Stimulated activated CD8-positive, alpha-beta memory T cell treated with anti-CD3 and anti-CD28 coated beads, Interleukin-4, amount 100 ng/mL, for 4 hours (primary cell): ENCODE results near the gene PLEKHG4B.

Experiments used
- DNase-seq, 2 donors: peaks; one replicate each; pipeline ENCODE4 v3.0.0-alpha.2; 2020; ENCODE audit warnings: low read depth in 2 of 2, low spot score in 1 of 2

PLEKHG4B gene

DNA sequence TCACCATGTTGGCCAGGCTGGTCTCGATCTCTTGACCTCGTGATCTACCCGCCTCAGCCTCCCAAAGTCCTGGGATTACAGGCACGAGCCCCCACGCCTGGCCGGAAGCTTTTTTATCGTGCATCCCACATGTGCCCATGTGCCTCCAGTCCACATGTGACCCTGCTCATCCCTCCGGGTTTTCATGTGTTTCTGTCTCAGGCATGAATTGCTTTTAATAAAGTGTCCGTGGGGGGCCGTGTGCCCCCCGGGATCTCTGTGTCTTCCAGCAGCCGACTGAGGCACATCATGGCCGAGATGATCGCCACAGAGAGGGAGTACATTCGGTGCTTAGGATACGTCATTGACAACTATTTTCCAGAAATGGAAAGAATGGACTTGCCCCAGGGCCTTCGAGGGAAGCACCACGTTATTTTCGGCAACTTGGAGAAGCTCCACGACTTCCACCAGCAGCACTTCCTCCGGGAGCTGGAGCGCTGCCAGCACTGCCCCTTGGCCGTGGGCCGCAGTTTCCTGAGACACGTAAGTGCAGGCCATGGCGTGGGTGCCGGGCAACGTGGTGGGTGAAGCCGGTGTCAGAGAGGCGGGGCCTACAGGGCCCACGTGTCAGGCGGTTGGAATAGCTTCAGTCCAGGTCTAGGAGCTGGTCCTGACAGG lies 77.2 kb downstream of the PLEKHG4B start:
- no peak for DNase-seq

DNA sequence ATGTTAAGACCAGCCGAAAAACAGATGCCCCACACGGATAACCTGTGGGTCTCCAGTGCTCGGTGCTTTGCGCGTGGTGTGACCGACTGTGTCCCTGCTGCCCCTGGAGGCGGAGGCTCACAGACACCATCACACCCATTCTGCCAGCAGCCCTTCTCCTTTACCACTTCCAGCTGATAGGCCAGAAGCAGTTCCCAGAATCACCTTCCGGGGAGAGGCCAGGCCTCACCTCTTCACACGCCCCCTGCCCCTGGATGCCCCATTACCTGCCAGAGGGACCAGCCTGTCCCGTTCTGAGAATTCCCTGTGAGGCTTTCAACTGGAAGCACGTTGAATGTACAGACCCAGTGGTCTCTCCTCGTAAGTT lies 77.7 kb downstream of the PLEKHG4B start:
- no peak for DNase-seq

GRCh38 chr5:170971-171800 lies 79.2 kb downstream of the PLEKHG4B start:
- no peak for DNase-seq

DNA sequence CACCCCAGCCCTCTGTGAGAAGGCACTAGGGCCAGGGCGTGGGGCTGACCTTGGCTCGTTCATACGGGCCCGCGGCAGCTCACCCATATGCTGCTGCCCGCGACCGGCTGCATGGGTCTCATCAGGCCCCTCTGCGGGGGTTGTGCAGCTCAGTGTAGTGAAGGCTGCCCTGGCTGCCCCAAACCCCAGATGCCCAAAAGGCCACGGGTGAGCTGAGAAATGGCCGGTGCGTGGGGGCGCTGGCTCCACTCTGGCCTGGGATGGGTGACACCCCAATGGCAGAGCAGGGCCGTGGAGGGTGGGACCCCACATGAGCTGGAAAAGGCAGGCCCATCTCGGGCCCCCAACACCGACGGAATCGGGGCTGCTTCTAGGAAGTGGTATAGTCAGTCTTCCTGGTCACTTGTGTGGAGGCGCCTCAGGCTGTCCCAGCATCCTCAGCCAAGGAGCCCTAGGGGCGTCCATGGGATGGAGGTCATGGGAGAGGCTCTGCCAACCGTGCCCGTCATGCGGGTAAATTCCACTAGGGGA lies 79.9 kb downstream of the PLEKHG4B start:
- DNase-seq: no peak

- no peak for DNase-seq
Measured at GRCh38 chr5:172421-172820, 80.5 kb downstream of the PLEKHG4B start.

DNA sequence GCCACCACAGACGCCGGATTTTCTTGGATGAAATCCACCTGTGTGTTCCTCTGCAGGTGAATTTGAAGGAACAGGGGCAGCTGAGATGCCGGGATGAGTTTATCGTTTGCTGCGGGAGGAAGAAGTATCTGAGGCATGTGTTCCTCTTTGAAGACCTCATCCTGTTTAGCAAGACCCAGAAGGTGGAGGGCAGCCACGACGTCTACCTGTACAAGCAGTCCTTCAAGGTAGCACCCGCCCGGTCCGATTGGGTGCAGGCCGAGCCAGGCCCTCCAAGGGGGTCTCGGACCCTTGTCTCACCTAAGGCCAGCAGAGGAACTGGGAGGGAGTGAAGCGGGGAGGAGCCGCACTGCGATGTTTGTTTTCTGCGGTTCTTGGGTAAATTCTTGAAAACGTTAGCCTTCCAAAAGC lies 80.9 kb downstream of the PLEKHG4B start:
- DNase-seq: no peak

GRCh38 chr5:173392-174290 lies 81.7 kb downstream of the PLEKHG4B start:
- no peak for DNase-seq

DNA sequence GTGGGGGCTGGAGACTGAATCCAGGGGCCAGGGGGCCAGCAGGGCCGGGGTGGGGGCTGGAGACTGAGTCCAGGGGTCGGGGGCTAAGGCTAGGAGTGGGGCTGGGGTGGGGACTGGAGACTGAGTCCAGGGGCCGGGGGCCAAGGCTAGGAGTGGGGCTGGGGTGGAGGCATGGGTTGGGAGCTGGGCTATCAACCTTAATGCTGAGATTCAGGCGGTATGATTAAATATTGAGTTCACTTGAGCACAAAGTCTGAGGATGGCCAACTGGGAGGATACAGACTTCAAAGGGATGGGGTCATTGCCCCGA lies 82.3 kb downstream of the PLEKHG4B start:
- no peak for DNase-seq

- DNase-seq: no peak
Measured at GRCh38 chr5:174876-175465, 83.0 kb downstream of the PLEKHG4B start.

DNA sequence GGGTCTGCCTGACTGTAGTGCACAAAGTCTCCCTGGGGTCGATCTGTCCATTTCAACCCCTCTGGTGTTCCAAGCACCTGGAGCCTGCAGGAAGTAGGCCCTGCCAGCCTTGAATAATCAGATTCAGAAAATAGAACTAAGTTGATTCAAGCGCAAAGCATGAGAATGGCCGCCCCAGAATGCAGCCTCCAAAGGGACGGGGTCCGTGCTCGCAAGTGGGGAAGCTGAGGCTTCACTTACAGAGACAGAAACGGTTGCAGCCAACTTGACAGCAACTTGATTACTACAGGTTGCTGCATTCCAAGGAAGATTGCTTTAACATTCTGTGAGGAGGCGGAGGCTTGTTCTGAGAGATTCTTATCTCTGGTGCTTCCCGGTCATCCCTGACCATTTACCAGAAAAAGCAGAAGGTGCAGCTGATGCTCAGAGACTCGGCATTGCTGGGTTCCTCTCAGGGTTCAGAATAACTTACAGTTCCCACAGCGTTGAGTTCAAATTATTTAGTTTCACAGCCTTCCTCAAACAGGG lies 84.4 kb downstream of the PLEKHG4B start:
- no peak for DNase-seq

DNA sequence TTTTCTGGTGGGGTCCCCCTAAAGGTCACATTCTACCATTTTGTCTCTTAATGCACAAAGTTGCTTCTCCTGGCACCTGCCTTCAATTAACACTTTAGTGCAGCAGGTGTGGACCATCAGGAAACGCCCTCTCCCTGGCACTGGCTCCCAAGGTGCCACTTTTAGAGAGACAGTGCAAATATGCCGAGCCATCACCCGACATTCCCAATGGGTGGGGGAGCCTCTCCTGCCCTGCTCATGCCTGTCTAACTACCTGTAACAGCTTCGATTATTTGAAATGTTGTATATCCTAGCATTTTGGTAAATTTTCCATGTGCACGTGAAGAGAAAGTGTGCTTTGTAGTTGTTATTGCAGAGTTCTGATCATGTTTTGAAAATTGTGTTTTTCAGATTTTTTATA lies 86.1 kb downstream of the PLEKHG4B start:
- no peak for DNase-seq

DNA sequence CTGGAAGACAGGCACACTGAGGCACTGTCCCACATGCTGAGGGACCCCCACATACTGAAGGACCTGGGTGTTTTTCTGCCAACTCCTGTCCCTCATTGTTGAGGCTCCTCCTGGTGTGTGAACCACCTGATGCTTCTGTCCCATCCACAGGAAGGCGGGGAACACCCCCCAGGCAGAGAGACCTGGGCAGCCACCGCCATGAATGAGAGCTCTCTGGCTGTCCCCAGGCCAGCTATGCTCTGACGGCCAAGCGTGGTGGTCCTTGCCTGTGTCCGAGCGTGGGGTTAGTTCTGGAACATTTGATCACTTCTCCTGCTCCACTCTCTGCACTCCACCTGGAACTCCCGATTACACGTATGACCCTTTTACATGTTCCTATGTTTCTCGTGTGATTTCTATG lies 87.4 kb downstream of the PLEKHG4B start:
- no peak for DNase-seq

GRCh38 chr5:180286-180918 lies 88.4 kb downstream of the PLEKHG4B start:
- DNase-seq: no peak

- no peak for DNase-seq
Measured at GRCh38 chr5:181160-181559, 89.2 kb downstream of the PLEKHG4B start.

GRCh38 chr5:181566-181965 lies 89.6 kb downstream of the PLEKHG4B start:
- DNase-seq: no peak

GRCh38 chr5:182126-182525 lies 90.2 kb downstream of the PLEKHG4B start:
- no peak for DNase-seq

DNA sequence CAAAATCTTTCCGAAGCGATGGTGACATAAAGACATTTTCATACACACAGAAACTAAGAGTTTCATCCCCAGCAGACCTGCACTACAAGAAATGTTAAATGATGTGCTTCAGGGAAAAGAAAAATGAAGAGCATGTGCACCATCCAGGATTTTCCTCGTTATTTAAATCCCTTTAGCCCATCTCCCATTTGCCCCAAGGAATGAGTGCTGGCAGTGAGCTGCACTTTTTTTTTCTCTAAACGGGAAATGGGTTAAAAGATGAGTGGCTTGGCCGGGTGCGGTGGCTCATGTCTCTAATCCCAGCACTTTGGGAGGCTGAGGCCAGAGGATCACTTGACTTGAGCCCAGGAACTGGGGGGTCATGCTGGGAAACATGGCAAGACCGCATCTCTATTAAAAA lies 92.5 kb downstream of the PLEKHG4B start:
- no peak for DNase-seq

- no peak for DNase-seq
Measured at GRCh38 chr5:185095-186070, 93.4 kb downstream of the PLEKHG4B start.
